Upper lobe of right lung (tissue), 1 donor: ENCODE data around the gene AK5. TPM values are rescaled to one million over a fixed set of nuclear protein-coding genes. Genes with fewer than 3 reads are reported as not detected.

Experiments used
- ATAC-seq: fragments of 200-7000 bp; cut with Tn5 transposase; one replicate; pipeline ENCODE4 v1.9.1; 2020; ENCODE audit warnings: mild to moderate bottlenecking, moderate library complexity
- DNase-seq: peaks from one replicate; pipeline ENCODE4 v3.0.0-alpha.2; 2020
- H3K27ac ChIP-seq: fragments of 200-600 bp; one replicate; pipeline ENCODE4 v1.8.0; 2022
- H3K27me3 ChIP-seq: fragments of 200-600 bp; one replicate; pipeline ENCODE4 v1.8.0; 2022; ENCODE audit warnings: mild to moderate bottlenecking
- H3K36me3 ChIP-seq: fragments of 200-600 bp; one replicate; pipeline ENCODE4 v1.8.0; 2022
- H3K4me1 ChIP-seq: fragments of 200-600 bp; one replicate; pipeline ENCODE4 v1.8.0; 2022
- H3K4me3 ChIP-seq: fragments of 200-600 bp; one replicate; pipeline ENCODE4 v1.8.0; 2022; ENCODE audit warnings: mild to moderate bottlenecking
- H3K9me3 ChIP-seq: fragments of 200-600 bp; one replicate; pipeline ENCODE4 v1.8.0; 2022
- intact Hi-C: fragments of 100-400 bp; cut with DNase I; formaldehyde crosslinking; loops from one replicate; pipeline ENCODE4 v1.11.0; 2022
- total RNA-seq: library from RNA; stranded (reverse); fragmentation: NEBNext Ultra II Directional; extraction: Animal tissue kit (Norgen Biotek cat#: 25700); gene quantifications from one replicate; pipeline ENCODE4 v1.2.1, GENCODE V29; 2021
- TF ChIP-seq, protein P1 (sequence below): fragments of 200-600 bp; IDR thresholded peaks from one replicate; pipeline ENCODE4 v1.8.0; 2022; ENCODE audit warnings: antibody characterized with exemption
- donor health status: DM: no; HTN: yes; CAD: no; lungs with severe emphysema.

Gene AK5
- total RNA-seq, 1 donor from 2014 or later: not detected

GRCh38 chr1:77589231-77589630, 307.4 kb downstream of the AK5 start:
- Histone ChIP-seq H3K4me3 (no peak overlapping the region), H3K36me3 (no peaks in the 10 kb centered on the region), H3K27me3 (no peaks in the 10 kb centered on the region), H3K27ac (no peak overlapping the region), H3K9me3 (no peaks in the 10 kb centered on the region), H3K4me1 (no peaks in the 10 kb centered on the region)
- no peak for ATAC-seq
- TF ChIP-seq, protein P1, sequence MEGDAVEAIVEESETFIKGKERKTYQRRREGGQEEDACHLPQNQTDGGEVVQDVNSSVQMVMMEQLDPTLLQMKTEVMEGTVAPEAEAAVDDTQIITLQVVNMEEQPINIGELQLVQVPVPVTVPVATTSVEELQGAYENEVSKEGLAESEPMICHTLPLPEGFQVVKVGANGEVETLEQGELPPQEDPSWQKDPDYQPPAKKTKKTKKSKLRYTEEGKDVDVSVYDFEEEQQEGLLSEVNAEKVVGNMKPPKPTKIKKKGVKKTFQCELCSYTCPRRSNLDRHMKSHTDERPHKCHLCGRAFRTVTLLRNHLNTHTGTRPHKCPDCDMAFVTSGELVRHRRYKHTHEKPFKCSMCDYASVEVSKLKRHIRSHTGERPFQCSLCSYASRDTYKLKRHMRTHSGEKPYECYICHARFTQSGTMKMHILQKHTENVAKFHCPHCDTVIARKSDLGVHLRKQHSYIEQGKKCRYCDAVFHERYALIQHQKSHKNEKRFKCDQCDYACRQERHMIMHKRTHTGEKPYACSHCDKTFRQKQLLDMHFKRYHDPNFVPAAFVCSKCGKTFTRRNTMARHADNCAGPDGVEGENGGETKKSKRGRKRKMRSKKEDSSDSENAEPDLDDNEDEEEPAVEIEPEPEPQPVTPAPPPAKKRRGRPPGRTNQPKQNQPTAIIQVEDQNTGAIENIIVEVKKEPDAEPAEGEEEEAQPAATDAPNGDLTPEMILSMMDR: no peak
- DNase-seq: no peak
- intact Hi-C loops: no loop called here

- H3K27me3 ChIP-seq: no peaks in the 10 kb centered on the region
- no peak overlapping the region for H3K27ac ChIP-seq
- DNase-seq (no peak), ATAC-seq (no peak)
- no peaks in the 10 kb centered on the region for H3K36me3 ChIP-seq
- TF ChIP-seq, protein P1: no peak
- H3K4me3 ChIP-seq: no peak overlapping the region
- intact Hi-C loops: no loop called here
- no peaks in the 10 kb centered on the region for H3K4me1 ChIP-seq
- H3K9me3 ChIP-seq: no peaks in the 10 kb centered on the region
These were observed 308.8 kb downstream of the AK5 start for GRCh38 chr1:77590651-77591050.

DNA sequence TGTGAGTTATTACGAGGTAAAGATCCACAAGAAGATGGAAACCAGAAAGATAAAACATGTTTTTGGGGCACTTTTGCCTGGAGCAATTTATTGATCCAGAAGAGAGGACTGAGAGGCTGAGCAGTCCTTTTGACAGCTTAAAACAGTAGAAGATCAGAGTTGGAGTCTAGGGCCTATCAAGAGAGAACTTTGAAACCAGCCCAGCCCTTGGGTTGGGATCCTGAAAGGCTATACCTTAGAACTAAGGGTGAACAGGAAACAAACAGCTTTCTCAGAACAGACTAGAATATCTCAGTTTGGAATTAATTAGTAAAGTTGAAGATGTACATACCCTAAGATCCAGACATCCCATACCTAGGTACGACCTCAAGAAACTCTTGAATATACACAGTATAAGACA, 311.1 kb downstream of the AK5 start:
- Histone ChIP-seq H3K4me1 (no peaks in the 10 kb centered on the region), H3K27me3 (no peaks in the 10 kb centered on the region), H3K9me3 (no peaks in the 10 kb centered on the region), H3K27ac (no peak overlapping the region), H3K4me3 (no peak overlapping the region), H3K36me3 (no peaks in the 10 kb centered on the region)
- intact Hi-C loops: no loop called here
- ATAC-seq: no peak
- TF ChIP-seq, protein P1: no peak
- DNase-seq: no peak

GRCh38 chr1:77594366-77595112, 312.7 kb downstream of the AK5 start:
- Histone ChIP-seq H3K4me1 (no peaks in the 10 kb centered on the region), H3K4me3 (no peak overlapping the region), H3K27ac (no peak overlapping the region), H3K36me3 (no peaks in the 10 kb centered on the region), H3K27me3 (no peaks in the 10 kb centered on the region), H3K9me3 (no peaks in the 10 kb centered on the region)
- intact Hi-C loops: no loop called here
- TF ChIP-seq, protein P1: no peak
- ATAC-seq (no peak), DNase-seq (no peak)

GRCh38 chr1:77597310-77597709, 315.5 kb downstream of the AK5 start:
- intact Hi-C loops: no loop called here
- H3K4me3 ChIP-seq: no peak overlapping the region
- H3K4me1 ChIP-seq: no peaks in the 10 kb centered on the region
- H3K27me3 ChIP-seq: no peaks in the 10 kb centered on the region
- no peak for DNase-seq
- no peaks in the 10 kb centered on the region for H3K9me3 ChIP-seq
- no peak overlapping the region for H3K27ac ChIP-seq
- TF ChIP-seq, protein P1: no peak
- no peaks in the 10 kb centered on the region for H3K36me3 ChIP-seq
- ATAC-seq: no peak
